NCI-H2196 (cell line): ENCODE data around the gene ADCY1.
"Not testable (repeated sequence)": the region's sequence is repeated elsewhere in the genome, so short reads cannot be mapped to it uniquely, and the experiment has no call there.

ENCODE experiments used
- DNase-seq: peaks from one replicate; lab custom pipeline; 2025; ENCODE audit not compliant: unreplicated experiment; lab: John Stamatoyannopoulos, UW

Gene ADCY1

GRCh38 chr7:45573661-45574415 lies at the start of gene ADCY1:
ADCY1 (plus strand) TSS chr7:45574368; CDS start chr7:45574544, 176 bp downstream.
- DNase-seq = peak; percentile 56

- DNase-seq = no peak
Observed at GRCh38 chr7:45524445-45524844, 49.7 kb upstream of the ADCY1 start.

- DNase-seq = no peak
Observed at GRCh38 chr7:45525057-45525456, 49.1 kb upstream of the ADCY1 start.

- DNase-seq = no peak
Observed at GRCh38 chr7:45543473-45543872, 30.7 kb upstream of the ADCY1 start.

- not testable (repeated sequence) for DNase-seq
Observed at GRCh38 chr7:45545105-45545710, 29.0 kb upstream of the ADCY1 start.

- DNase-seq = not testable (repeated sequence)
Observed at GRCh38 chr7:45548917-45549316, 25.3 kb upstream of the ADCY1 start.

- DNase-seq = no peak
Observed at GRCh38 chr7:45563401-45563800, 10.8 kb upstream of the ADCY1 start.

GRCh38 chr7:45563941-45564461 lies 10.2 kb upstream of the ADCY1 start:
- no peak for DNase-seq

- no peak for DNase-seq
Observed at GRCh38 chr7:45564485-45564884, 9.7 kb upstream of the ADCY1 start.

GRCh38 chr7:45564886-45565455 lies 9.2 kb upstream of the ADCY1 start:
- DNase-seq = no peak

GRCh38 chr7:45566386-45566785 lies 7.8 kb upstream of the ADCY1 start:
- DNase-seq = no peak

- DNase-seq = no peak
Observed at GRCh38 chr7:45566961-45567360, 7.2 kb upstream of the ADCY1 start.

- no peak for DNase-seq
Observed at GRCh38 chr7:45567713-45568112, 6.5 kb upstream of the ADCY1 start.

- DNase-seq = no peak
Observed at GRCh38 chr7:45568536-45569289, 5.5 kb upstream of the ADCY1 start.

GRCh38 chr7:45569290-45569685 lies 4.9 kb upstream of the ADCY1 start:
- DNase-seq = no peak

- DNase-seq = no peak
Observed at GRCh38 chr7:45570797-45571196, 3.4 kb upstream of the ADCY1 start.

- no peak for DNase-seq
Observed at GRCh38 chr7:45573204-45573603, 964 bp upstream of the ADCY1 start.

- peak; percentile 56 for DNase-seq
Observed at GRCh38 chr7:45574416-45574668, 174 bp downstream of the ADCY1 start.

GRCh38 chr7:45574669-45575500 lies 717 bp downstream of the ADCY1 start:
- DNase-seq = no peak

- DNase-seq = no peak
Observed at GRCh38 chr7:45575501-45576248, 1.5 kb downstream of the ADCY1 start.
